Neuronal stem cell (in vitro differentiated cells): ENCODE data around the gene BTNL9.

Source experiments
- DNase-seq: peaks from one replicate; pipeline ENCODE4 v3.0.0-alpha.2; 2013; ENCODE audit warnings: low spot score
- H2AFZ ChIP-seq: one replicate; pipeline ENCODE4 v1.6.1; 2013; ENCODE audit warnings: mild to moderate bottlenecking, low read length, inconsistent platforms
- H2AK5ac ChIP-seq: 2 replicates; pipeline ENCODE4 v1.6.1; 2013; ENCODE audit warnings: low read depth, mild to moderate bottlenecking, inconsistent platforms, low read length, moderate library complexity, mixed read lengths
- H2BK120ac ChIP-seq: 2 replicates; pipeline ENCODE4 v1.6.1; 2013; ENCODE audit warnings: low read depth, mild to moderate bottlenecking, inconsistent platforms, low read length, moderate library complexity, mixed read lengths
- H2BK12ac ChIP-seq: one replicate; pipeline ENCODE4 v1.6.1; 2013; ENCODE audit warnings: low read length, inconsistent platforms
- H2BK15ac ChIP-seq: 2 replicates; pipeline ENCODE4 v1.6.1; 2013; ENCODE audit warnings: mild to moderate bottlenecking, low read length, inconsistent platforms, mixed read lengths
- H2BK5ac ChIP-seq: one replicate; pipeline ENCODE4 v1.6.1; 2013; ENCODE audit warnings: inconsistent platforms, mild to moderate bottlenecking, low read length, moderate library complexity
- H3K14ac ChIP-seq: one replicate; pipeline ENCODE4 v1.6.1; 2013; ENCODE audit warnings: low read length, inconsistent platforms
- H3K18ac ChIP-seq: 2 replicates; pipeline ENCODE4 v1.6.1; 2013; ENCODE audit warnings: low read length, inconsistent platforms
- H3K23ac ChIP-seq: 2 replicates; pipeline ENCODE4 v1.6.1; 2013; ENCODE audit warnings: low read depth, mild to moderate bottlenecking, mixed read lengths, low read length, inconsistent platforms; ENCODE audit not compliant: poor library complexity
- H3K27ac ChIP-seq: replicated peaks from 3 replicates; pipeline ENCODE4 v1.5.1; 2013; ENCODE audit warnings: low read length, inconsistent platforms
- H3K27me3 ChIP-seq, 3 experiments: 2 replicates each; pipeline ENCODE4 v1.6.1; 2013; ENCODE audit warnings: low read length in 3 of 3, mild to moderate bottlenecking in 2 of 3, inconsistent platforms in 1 of 3, low read depth in 1 of 3, mixed read lengths in 1 of 3, moderate library complexity in 1 of 3; ENCODE audit not compliant: control insufficient read depth in 3 of 3, insufficient read depth in 3 of 3
- H3K36me3 ChIP-seq, 2 donors: replicated peaks in 1 of 2; 2 replicates each; pipeline ENCODE4 v1.6.1; 2013; ENCODE audit warnings: low read length in 2 of 2; ENCODE audit not compliant: control insufficient read depth in 2 of 2, insufficient read depth in 2 of 2
- H3K4ac ChIP-seq: 2 replicates; pipeline ENCODE4 v1.6.1; 2013; ENCODE audit warnings: inconsistent platforms, mild to moderate bottlenecking, low read length, moderate library complexity
- H3K4me1 ChIP-seq, 2 donors: 1 replicate in 1 of 2; 2 replicates in 1 of 2; pipeline ENCODE4 v1.6.1; 2013; ENCODE audit warnings: low read length in 2 of 2, low read depth in 1 of 2; ENCODE audit not compliant: control insufficient read depth in 2 of 2, insufficient read depth in 1 of 2
- H3K4me2 ChIP-seq: one replicate; pipeline ENCODE4 v1.6.1; 2013; ENCODE audit warnings: mild to moderate bottlenecking, low read length, inconsistent platforms; ENCODE audit not compliant: insufficient read depth, poor library complexity, severe bottlenecking
- H3K4me3 ChIP-seq, 2 donors: 2 replicates each; pipeline ENCODE4 v1.5.1; 2013; ENCODE audit warnings: low read length in 2 of 2, mild to moderate bottlenecking in 2 of 2, inconsistent platforms in 1 of 2, moderate library complexity in 1 of 2
- H3K79me1 ChIP-seq: one replicate; pipeline ENCODE4 v1.6.1; 2013; ENCODE audit warnings: low read depth, mild to moderate bottlenecking, inconsistent platforms, low read length, moderate library complexity
- H3K9ac ChIP-seq: one replicate; pipeline ENCODE4 v1.6.1; 2013; ENCODE audit warnings: mild to moderate bottlenecking, low read depth, low read length, inconsistent platforms; ENCODE audit not compliant: poor library complexity
- H3K9me3 ChIP-seq, 2 donors: replicated peaks in 1 of 2; 2 replicates each; pipeline versions ENCODE3 to v1.6.1; 2013; ENCODE audit warnings: low read length in 2 of 2, mild to moderate bottlenecking in 2 of 2, inconsistent platforms in 1 of 2, low read depth in 1 of 2, mixed read lengths in 1 of 2, moderate library complexity in 1 of 2; ENCODE audit not compliant: control insufficient read depth in 2 of 2, insufficient read depth in 1 of 2
- H4K8ac ChIP-seq: one replicate; pipeline ENCODE4 v1.6.1; 2013; ENCODE audit warnings: low read depth, mild to moderate bottlenecking, inconsistent platforms, low read length, moderate library complexity
- H4K91ac ChIP-seq: one replicate; pipeline ENCODE4 v1.6.1; 2013; ENCODE audit warnings: low read length, low read depth, mild to moderate bottlenecking, inconsistent platforms; ENCODE audit not compliant: poor library complexity
- WGBS, 2 donors: extraction: QIAGEN DNeasy Blood & Tissue Kit; methylation state at CpG; one replicate each; pipeline ENCODE4 v1.1.7; 2013; ENCODE audit warnings: missing lambda C conversion rate in 2 of 2, mixed read lengths in 1 of 2; ENCODE audit not compliant: insufficient read length in 2 of 2, insufficient replicate concordance in 1 of 2; ENCODE audit errors: extremely low coverage in 2 of 2; 5-methylcytosine and 5-hydroxymethylcytosine counted together

Gene BTNL9

GRCh38 chr5:181020688-181021087 lies 19.4 kb upstream of the BTNL9 start:
- Histone ChIP-seq H2BK120ac (no peak overlapping the region), H2AK5ac (no peak overlapping the region), H3K4me3 (no peak overlapping the region), H3K36me3 (no peaks in the 10 kb centered on the region), H2BK12ac (no peak overlapping the region), H3K4me2 (no peak overlapping the region), H3K14ac (no peak overlapping the region), H3K4me1 (no peaks in the 10 kb centered on the region), H3K79me1 (no peaks in the 10 kb centered on the region), H2BK15ac (no peak overlapping the region), H2AFZ (no peak overlapping the region), H3K27ac (no peak overlapping the region), H4K8ac (no peak overlapping the region), H4K91ac (no peak overlapping the region), H3K9ac (no peak overlapping the region), H3K27me3 (no peaks in the 10 kb centered on the region), H3K23ac (no peak overlapping the region), H3K9me3 (peaks cover 2 to 5% of the 10 kb centered on the region in 2 donors), H3K18ac (no peak overlapping the region), H2BK5ac (no peak overlapping the region), H3K4ac (no peak overlapping the region)
- DNase-seq = no peak
- WGBS, 2 donors = no CpG with 5 or more reads among the region's 3 CpGs

GRCh38 chr5:181024245-181025064 lies 15.6 kb upstream of the BTNL9 start:
- no peak overlapping the region for H2BK15ac ChIP-seq
- H3K4me3 ChIP-seq = peak overlapping the region in 1 of 2 donors; percentile 2
- no peak for DNase-seq
- H3K18ac ChIP-seq = peak overlapping the region; percentile 35
- no peak overlapping the region for H4K8ac ChIP-seq
- no peak overlapping the region for H2BK12ac ChIP-seq
- H3K9ac ChIP-seq = no peak overlapping the region
- no peak overlapping the region for H2AK5ac ChIP-seq
- H3K4me1 ChIP-seq = no peaks in the 10 kb centered on the region
- no peak overlapping the region for H2AFZ ChIP-seq
- H3K4me2 ChIP-seq = no peak overlapping the region
- no peaks in the 10 kb centered on the region for H3K79me1 ChIP-seq
- H3K27me3 ChIP-seq = peaks cover 0 to 9% (median 0%) of the 10 kb centered on the region in 3 experiments
- no CpG with 5 or more reads among the region's 1 CpG for whole genome bisulfite sequencing, 2 donors
- H3K14ac ChIP-seq = no peak overlapping the region
- H3K36me3 ChIP-seq = no peaks in the 10 kb centered on the region
- H3K4ac ChIP-seq = no peak overlapping the region
- no peak overlapping the region for H2BK5ac ChIP-seq
- no peak overlapping the region for H3K27ac ChIP-seq
- H2BK120ac ChIP-seq = no peak overlapping the region
- H3K9me3 ChIP-seq = peaks cover 2 to 5% of the 10 kb centered on the region in 2 donors
- no peak overlapping the region for H3K23ac ChIP-seq
- H4K91ac ChIP-seq = no peak overlapping the region

- Histone ChIP-seq H2BK12ac (no peak overlapping the region), H3K4me1 (no peaks in the 10 kb centered on the region), H3K4me3 (no peak overlapping the region), H3K14ac (no peak overlapping the region), H3K27ac (no peak overlapping the region), H3K79me1 (no peaks in the 10 kb centered on the region), H4K91ac (no peak overlapping the region), H4K8ac (no peak overlapping the region), H2BK120ac (no peak overlapping the region), H3K18ac (no peak overlapping the region), H3K4me2 (peak overlapping the region; percentile 36), H2BK15ac (no peak overlapping the region), H3K27me3 (peaks cover 0 to 9% (median 2%) of the 10 kb centered on the region in 3 experiments), H3K9ac (no peak overlapping the region), H3K36me3 (no peaks in the 10 kb centered on the region), H3K9me3 (peaks cover 0 to 2% of the 10 kb centered on the region in 2 donors), H2BK5ac (no peak overlapping the region), H3K23ac (peak overlapping the region; percentile 47), H2AK5ac (no peak overlapping the region), H3K4ac (no peak overlapping the region), H2AFZ (peak overlapping the region; percentile 41)
- no CpG with 5 or more reads among the region's 11 CpGs for WGBS, 2 donors
- no peak for DNase-seq
Measured at GRCh38 chr5:181027452-181028031, 12.5 kb upstream of the BTNL9 start.

- Histone ChIP-seq H2BK120ac (no peak overlapping the region), H3K14ac (no peak overlapping the region), H3K4me3 (peak overlapping the region in 1 of 2 donors; percentile 50), H4K91ac (no peak overlapping the region), H2BK12ac (no peak overlapping the region), H3K4me1 (no peaks in the 10 kb centered on the region), H3K9me3 (peaks cover 0 to 2% of the 10 kb centered on the region in 2 donors), H3K27me3 (peaks cover 0 to 9% (median 2%) of the 10 kb centered on the region in 3 experiments), H3K9ac (no peak overlapping the region), H3K36me3 (no peaks in the 10 kb centered on the region), H3K79me1 (no peaks in the 10 kb centered on the region), H3K27ac (no peak overlapping the region), H2BK15ac (no peak overlapping the region), H3K23ac (peak overlapping the region; percentile 47), H3K4ac (no peak overlapping the region), H2AFZ (peak overlapping the region; percentile 41), H2BK5ac (no peak overlapping the region), H3K18ac (no peak overlapping the region), H4K8ac (no peak overlapping the region), H2AK5ac (no peak overlapping the region), H3K4me2 (peak overlapping the region; percentile 36)
- DNase-seq = no peak
- no CpG with 5 or more reads among the region's 26 CpGs for WGBS, 2 donors
Measured at GRCh38 chr5:181028032-181028819, 11.8 kb upstream of the BTNL9 start.
